Measurements from ENCODE around the gene ARHGEF25.

Gene ARHGEF25

DNA sequence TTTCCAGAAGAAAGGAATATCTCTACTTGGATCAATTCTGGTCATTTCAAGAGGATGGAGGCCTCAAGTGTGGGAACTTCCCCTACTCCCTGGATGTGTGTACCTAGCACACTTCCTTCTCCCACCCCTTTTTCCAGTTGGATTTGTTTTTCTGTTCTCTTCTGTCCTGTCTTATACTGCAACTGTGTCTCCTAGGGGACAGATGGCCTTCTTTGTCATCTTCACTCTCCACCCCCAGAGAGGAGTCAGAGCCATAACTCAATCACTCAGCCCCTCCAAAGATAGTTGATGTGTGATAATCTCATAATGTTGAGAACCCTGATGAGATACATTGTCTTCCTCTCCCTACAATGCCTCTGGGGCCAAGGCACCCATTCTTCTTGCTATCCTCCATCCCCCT lies 8.7 kb upstream of the ARHGEF25 start:
- H3K36me3 ChIP-seq (ENCODE audit: low read length): no peaks in the 10 kb centered on the region
- H3K9me2 ChIP-seq (replicated peaks; ENCODE audit: insufficient read depth, low read length): no peaks in the 10 kb centered on the region
- no peaks in the 10 kb centered on the region for H3K27me3 ChIP-seq (ENCODE audit: low read length)
- H3K4me2 ChIP-seq (ENCODE audit: low read depth, low read length, poor library complexity, severe bottlenecking): no peak overlapping the region
- H2AFZ ChIP-seq (ENCODE audit: low read depth, low read length, severe bottlenecking): no peak overlapping the region
- no peak overlapping the region for H3K9ac ChIP-seq (ENCODE audit: low read length)
- no peaks in the 10 kb centered on the region for H4K20me1 ChIP-seq (ENCODE audit: low read depth, low read length)
- 0 out of 2 replicates have a peak, but pooled peaks cover 6% of the 10 kb centered on the region for H3F3A ChIP-seq (ENCODE audit: insufficient read depth)
- no peak overlapping the region for H3K27ac ChIP-seq (ENCODE audit: low read depth, low read length)
- no peaks in the 10 kb centered on the region for H3K9me3 ChIP-seq (ENCODE audit: insufficient read depth, low read length)
- no peak overlapping the region for H3K4me3 ChIP-seq (ENCODE audit: insufficient read depth, low read length, poor library complexity, severe bottlenecking)
- H3K79me2 ChIP-seq (ENCODE audit: insufficient read depth, low read length): no peaks in the 10 kb centered on the region
- TF ChIP-seq, protein P1, sequence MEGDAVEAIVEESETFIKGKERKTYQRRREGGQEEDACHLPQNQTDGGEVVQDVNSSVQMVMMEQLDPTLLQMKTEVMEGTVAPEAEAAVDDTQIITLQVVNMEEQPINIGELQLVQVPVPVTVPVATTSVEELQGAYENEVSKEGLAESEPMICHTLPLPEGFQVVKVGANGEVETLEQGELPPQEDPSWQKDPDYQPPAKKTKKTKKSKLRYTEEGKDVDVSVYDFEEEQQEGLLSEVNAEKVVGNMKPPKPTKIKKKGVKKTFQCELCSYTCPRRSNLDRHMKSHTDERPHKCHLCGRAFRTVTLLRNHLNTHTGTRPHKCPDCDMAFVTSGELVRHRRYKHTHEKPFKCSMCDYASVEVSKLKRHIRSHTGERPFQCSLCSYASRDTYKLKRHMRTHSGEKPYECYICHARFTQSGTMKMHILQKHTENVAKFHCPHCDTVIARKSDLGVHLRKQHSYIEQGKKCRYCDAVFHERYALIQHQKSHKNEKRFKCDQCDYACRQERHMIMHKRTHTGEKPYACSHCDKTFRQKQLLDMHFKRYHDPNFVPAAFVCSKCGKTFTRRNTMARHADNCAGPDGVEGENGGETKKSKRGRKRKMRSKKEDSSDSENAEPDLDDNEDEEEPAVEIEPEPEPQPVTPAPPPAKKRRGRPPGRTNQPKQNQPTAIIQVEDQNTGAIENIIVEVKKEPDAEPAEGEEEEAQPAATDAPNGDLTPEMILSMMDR (IDR thresholded peaks at IDR 0.05; ENCODE audit: insufficient read depth, low read length, poor library complexity, severe bottlenecking): no peak
- TF ChIP-seq EZH2phosphoT487 (conservative IDR thresholded peaks at IDR 0.05; ENCODE audit: low read length): no peak

DNA sequence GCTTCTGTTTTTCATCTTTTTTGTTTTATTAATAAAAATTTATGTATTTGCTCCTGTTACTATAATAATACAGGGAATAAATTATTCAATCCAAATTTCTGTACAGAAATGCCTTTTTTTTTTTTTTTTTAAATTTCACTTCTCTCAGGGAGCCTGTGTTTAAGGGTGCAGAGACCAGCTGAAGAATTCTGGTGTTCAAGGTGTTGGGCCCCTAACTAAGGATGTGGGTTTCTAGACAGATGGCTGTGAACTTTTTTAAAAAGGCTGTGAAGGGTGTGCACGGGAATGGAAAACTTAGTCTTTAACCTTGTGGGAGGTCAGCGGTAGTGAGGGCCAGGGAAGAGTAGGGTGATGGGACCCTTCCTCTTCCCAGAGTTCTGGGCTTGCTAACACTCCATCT lies 7.9 kb upstream of the ARHGEF25 start:
- Histone ChIP-seq H3K4me2 (ENCODE audit: low read depth, low read length, poor library complexity, severe bottlenecking) (no peak overlapping the region), H4K20me1 (ENCODE audit: low read depth, low read length) (no peaks in the 10 kb centered on the region), H3K79me2 (ENCODE audit: insufficient read depth, low read length) (no peaks in the 10 kb centered on the region), H3F3A (ENCODE audit: insufficient read depth) (0 out of 2 replicates have a peak, but pooled peaks cover 6% of the 10 kb centered on the region), H3K9me3 (ENCODE audit: insufficient read depth, low read length) (no peaks in the 10 kb centered on the region), H2AFZ (ENCODE audit: low read depth, low read length, severe bottlenecking) (no peak overlapping the region), H3K9me2 (replicated peaks; ENCODE audit: insufficient read depth, low read length) (no peaks in the 10 kb centered on the region), H3K4me3 (ENCODE audit: insufficient read depth, low read length, poor library complexity, severe bottlenecking) (no peak overlapping the region), H3K36me3 (ENCODE audit: low read length) (no peaks in the 10 kb centered on the region), H3K9ac (ENCODE audit: low read length) (no peak overlapping the region), H3K27ac (ENCODE audit: low read depth, low read length) (no peak overlapping the region), H3K27me3 (ENCODE audit: low read length) (no peaks in the 10 kb centered on the region)
- TF ChIP-seq, protein P1 (IDR thresholded peaks at IDR 0.05; ENCODE audit: insufficient read depth, low read length, poor library complexity, severe bottlenecking): no peak
- no peak for TF ChIP-seq EZH2phosphoT487 (conservative IDR thresholded peaks at IDR 0.05; ENCODE audit: low read length)

DNA sequence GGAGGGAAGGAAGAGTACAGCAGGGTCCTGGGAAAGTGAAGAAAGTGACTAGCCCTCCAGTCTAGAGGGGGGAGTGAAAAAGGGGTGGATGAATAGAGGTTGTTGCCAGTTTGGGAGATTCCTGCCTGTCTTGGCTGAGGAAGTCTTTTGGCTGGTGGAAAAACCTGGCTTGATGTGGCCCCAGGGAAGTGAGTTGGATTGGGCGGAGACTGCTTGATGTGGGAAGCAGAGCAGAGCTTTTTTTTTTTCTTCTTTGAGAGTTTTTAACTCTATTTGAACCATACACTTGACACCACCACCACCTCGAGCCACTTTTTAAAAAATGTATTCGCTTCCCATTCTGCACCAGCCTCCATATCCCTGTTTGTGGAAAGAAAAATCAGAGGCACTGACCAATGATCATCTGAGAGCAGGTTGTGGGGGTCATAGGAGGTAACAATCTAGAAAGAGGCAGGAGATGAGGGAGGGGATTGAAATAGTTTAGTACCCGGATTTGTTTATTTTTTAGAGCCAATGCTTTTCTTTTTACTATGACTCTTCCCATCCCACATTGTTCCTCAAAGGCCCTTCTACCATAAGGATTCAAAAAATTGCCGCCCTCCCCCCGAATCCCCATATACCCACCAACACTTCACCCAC lies 7.3 kb upstream of the ARHGEF25 start:
- Histone ChIP-seq H3K27ac (ENCODE audit: low read depth, low read length) (no peak overlapping the region), H3K79me2 (ENCODE audit: insufficient read depth, low read length) (no peaks in the 10 kb centered on the region), H4K20me1 (ENCODE audit: low read depth, low read length) (no peaks in the 10 kb centered on the region), H3F3A (ENCODE audit: insufficient read depth) (0 out of 2 replicates have a peak, but pooled peaks cover 6% of the 10 kb centered on the region), H3K9ac (ENCODE audit: low read length) (no peak overlapping the region), H2AFZ (ENCODE audit: low read depth, low read length, severe bottlenecking) (no peak overlapping the region), H3K9me2 (replicated peaks; ENCODE audit: insufficient read depth, low read length) (no peaks in the 10 kb centered on the region), H3K9me3 (ENCODE audit: insufficient read depth, low read length) (no peaks in the 10 kb centered on the region), H3K4me2 (ENCODE audit: low read depth, low read length, poor library complexity, severe bottlenecking) (no peak overlapping the region), H3K36me3 (ENCODE audit: low read length) (no peaks in the 10 kb centered on the region), H3K4me3 (ENCODE audit: insufficient read depth, low read length, poor library complexity, severe bottlenecking) (no peak overlapping the region), H3K27me3 (ENCODE audit: low read length) (no peaks in the 10 kb centered on the region)
- TF ChIP-seq, protein P1 (IDR thresholded peaks at IDR 0.05; ENCODE audit: insufficient read depth, low read length, poor library complexity, severe bottlenecking): no peak
- TF ChIP-seq EZH2phosphoT487 (conservative IDR thresholded peaks at IDR 0.05; ENCODE audit: low read length): no peak
